ENCODE measurements around the gene GPR68. TPM values are rescaled to one million over a fixed set of nuclear protein-coding genes. Genes with fewer than 3 reads are reported as not detected.

The GPR68 gene
- total and polyA plus RNA-seq, 10 donors, result 0.50 to 5.2 (median 2.5) TPM

DNA sequence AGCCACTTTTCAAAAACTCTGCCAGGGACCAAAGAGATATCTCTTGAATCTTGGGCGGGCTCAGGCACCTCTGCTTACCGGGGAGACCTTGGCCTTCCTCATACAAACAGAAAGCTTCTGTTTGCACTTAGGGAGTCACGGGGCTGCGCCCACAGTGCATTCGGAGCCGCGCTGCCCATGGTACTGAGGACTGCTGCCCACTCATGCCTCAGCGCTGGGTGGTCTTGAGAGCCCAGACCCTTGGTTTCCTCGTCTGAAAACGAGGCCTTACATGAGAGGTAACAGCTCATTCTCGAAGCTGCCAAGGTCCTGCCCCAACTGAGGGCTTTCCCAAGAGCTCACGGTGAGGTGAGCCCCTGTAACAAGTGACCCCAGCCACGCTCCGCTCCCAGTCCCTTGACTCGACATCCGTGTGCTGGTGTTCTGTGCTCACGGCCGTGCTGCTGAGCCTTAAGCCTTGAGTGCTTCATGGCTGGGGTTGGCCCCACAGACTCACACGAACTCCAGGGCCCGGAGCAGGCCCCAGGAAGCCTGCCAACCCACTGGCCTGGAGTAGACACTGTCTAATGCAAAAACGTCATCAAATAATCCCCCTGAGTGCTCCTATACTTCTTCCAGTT is 47.4 kb upstream of the GPR68 start:
- Histone ChIP-seq H3K27ac (no peak overlapping the region), H3K4me3 (no peak overlapping the region), H3K9me3 (no peaks in the 10 kb centered on the region), H3K36me3 (peaks cover 0 to 100% (median 91%) of the 10 kb centered on the region in 6 donors), H3K27me3 (replicated peaks in 1 of 7) (no peaks in the 10 kb centered on the region), H3K4me1 (peaks cover 0 to 2% (median 0%) of the 10 kb centered on the region in 6 donors)
- DNase-seq, result no peak
- intact Hi-C loops (cut with DNase I; ENCODE audit: low total_unique reads), result no loop called here
- TF ChIP-seq POLR2A (IDR thresholded peaks at IDR 0.05) (no peak), POLR2AphosphoS5 (IDR thresholded peaks at IDR 0.05) (no peak)
- TF ChIP-seq, protein P1, sequence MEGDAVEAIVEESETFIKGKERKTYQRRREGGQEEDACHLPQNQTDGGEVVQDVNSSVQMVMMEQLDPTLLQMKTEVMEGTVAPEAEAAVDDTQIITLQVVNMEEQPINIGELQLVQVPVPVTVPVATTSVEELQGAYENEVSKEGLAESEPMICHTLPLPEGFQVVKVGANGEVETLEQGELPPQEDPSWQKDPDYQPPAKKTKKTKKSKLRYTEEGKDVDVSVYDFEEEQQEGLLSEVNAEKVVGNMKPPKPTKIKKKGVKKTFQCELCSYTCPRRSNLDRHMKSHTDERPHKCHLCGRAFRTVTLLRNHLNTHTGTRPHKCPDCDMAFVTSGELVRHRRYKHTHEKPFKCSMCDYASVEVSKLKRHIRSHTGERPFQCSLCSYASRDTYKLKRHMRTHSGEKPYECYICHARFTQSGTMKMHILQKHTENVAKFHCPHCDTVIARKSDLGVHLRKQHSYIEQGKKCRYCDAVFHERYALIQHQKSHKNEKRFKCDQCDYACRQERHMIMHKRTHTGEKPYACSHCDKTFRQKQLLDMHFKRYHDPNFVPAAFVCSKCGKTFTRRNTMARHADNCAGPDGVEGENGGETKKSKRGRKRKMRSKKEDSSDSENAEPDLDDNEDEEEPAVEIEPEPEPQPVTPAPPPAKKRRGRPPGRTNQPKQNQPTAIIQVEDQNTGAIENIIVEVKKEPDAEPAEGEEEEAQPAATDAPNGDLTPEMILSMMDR (IDR thresholded peaks at IDR 0.05 in 8 of 11, conservative IDR thresholded peaks at IDR 0.05 in 3 of 11), result no peak
- WGBS, 5 donors, result 94 to 98% (median 95%) methylated on average over 13 to 21 of the region's 21 CpGs

DNA sequence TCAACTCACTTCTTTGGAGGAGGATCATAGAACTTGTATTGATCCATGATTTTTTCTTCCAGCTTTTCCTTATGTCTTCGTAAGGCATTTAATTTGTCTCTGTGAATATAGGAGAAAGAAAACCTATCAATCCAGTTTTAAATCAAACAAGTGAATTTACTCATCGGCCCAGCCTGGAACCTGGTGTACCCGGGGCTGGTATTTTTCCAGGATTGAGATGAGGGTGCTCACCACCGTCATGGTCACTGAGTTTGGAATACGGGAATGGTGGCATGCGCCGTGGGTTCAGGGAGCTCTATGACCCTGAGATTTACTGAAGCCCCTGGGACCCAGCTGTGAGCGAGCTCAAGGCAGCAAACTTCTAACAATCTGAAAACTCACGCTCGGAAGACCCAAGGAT is 46.5 kb upstream of the GPR68 start:
- Histone ChIP-seq H3K9me3 (no peaks in the 10 kb centered on the region), H3K36me3 (peaks cover 0 to 100% (median 84%) of the 10 kb centered on the region in 6 donors), H3K27ac (no peak overlapping the region), H3K4me1 (peaks cover 0 to 11% (median 0%) of the 10 kb centered on the region in 6 donors), H3K27me3 (replicated peaks in 1 of 7) (no peaks in the 10 kb centered on the region), H3K4me3 (no peak overlapping the region)
- DNase-seq, result no peak
- intact Hi-C loops (cut with DNase I; ENCODE audit: low total_unique reads), result no loop called here
- TF ChIP-seq, protein P1 (IDR thresholded peaks at IDR 0.05 in 8 of 11, conservative IDR thresholded peaks at IDR 0.05 in 3 of 11), result no peak
- no peak for TF ChIP-seq POLR2A (IDR thresholded peaks at IDR 0.05)
- no peak for TF ChIP-seq POLR2AphosphoS5 (IDR thresholded peaks at IDR 0.05)
- WGBS, 5 donors, result 90 to 99% (median 94%) methylated on average over 10 of the region's 10 CpGs

DNA sequence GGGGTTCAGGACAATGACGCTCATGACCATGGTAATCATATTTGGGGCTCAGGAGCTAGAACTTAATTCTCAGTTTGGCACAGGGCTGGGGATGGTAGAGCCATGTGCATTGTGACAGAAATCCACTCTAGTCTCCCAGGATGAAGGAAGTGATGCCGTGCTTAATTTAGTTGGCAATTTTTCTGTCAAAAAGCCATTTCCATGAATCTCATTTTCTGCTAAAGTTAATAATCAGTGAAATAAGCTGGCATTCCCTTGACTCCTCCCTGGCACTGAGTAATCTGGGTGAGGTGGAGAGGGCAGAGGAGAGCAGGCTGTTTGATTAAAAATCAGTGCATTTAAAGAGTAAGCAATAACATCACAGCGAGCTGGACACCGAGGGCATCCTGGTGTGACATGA is 45.0 kb upstream of the GPR68 start:
- Histone ChIP-seq H3K4me1 (peaks cover 0 to 26% (median 5%) of the 10 kb centered on the region in 6 donors), H3K4me3 (no peak overlapping the region), H3K36me3 (peaks cover 0 to 100% (median 81%) of the 10 kb centered on the region in 6 donors), H3K9me3 (no peaks in the 10 kb centered on the region), H3K27ac (no peak overlapping the region), H3K27me3 (replicated peaks in 1 of 7) (no peaks in the 10 kb centered on the region)
- intact Hi-C loops (cut with DNase I; ENCODE audit: low total_unique reads), result loop anchor here (10.0 kb wide), 1 partner anchor 385 kb away; no protein-coding TSS in a partner anchor
- no peak for DNase-seq
- 93 to 98% (median 94%) methylated on average over 3 to 4 of the region's 4 CpGs for WGBS, 5 donors
- no peak for TF ChIP-seq POLR2AphosphoS5 (IDR thresholded peaks at IDR 0.05)
- TF ChIP-seq, protein P1 (IDR thresholded peaks at IDR 0.05 in 8 of 11, conservative IDR thresholded peaks at IDR 0.05 in 3 of 11), result no peak
- no peak for TF ChIP-seq POLR2A (IDR thresholded peaks at IDR 0.05)

DNA sequence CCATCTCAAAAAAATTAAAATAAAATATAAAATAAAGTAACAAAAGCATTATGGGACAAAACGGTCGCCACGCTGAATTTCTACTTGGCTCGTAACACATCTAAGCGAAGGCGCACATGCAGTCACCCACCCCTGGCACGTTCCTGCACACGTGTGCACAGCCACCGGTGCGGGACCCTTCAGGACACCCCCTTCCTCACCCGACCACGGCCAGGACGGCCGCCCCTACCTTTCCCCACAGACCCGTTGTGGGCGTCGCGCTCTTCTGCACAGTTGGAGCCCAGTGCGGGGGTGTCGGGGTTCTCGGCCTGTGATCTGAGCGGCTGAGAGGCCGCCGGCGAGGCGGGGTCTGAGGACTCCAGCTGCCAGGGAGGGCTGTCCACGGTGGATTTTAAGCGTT is 44.4 kb upstream of the GPR68 start:
- Histone ChIP-seq H3K9me3 (no peaks in the 10 kb centered on the region), H3K36me3 (peaks cover 0 to 100% (median 81%) of the 10 kb centered on the region in 6 donors), H3K4me1 (peaks cover 0 to 28% (median 5%) of the 10 kb centered on the region in 6 donors), H3K4me3 (no peak overlapping the region), H3K27me3 (replicated peaks in 1 of 7) (no peaks in the 10 kb centered on the region), H3K27ac (no peak overlapping the region)
- 89 to 94% (median 92%) methylated on average over 27 to 28 of the region's 28 CpGs for WGBS, 5 donors
- TF ChIP-seq POLR2AphosphoS5 (IDR thresholded peaks at IDR 0.05), result peak in 2 of 3 donors; percentile 30 to 63
- TF ChIP-seq, protein P1 (IDR thresholded peaks at IDR 0.05 in 8 of 11, conservative IDR thresholded peaks at IDR 0.05 in 3 of 11), result no peak
- DNase-seq, result peak; percentile 72
- intact Hi-C loops (cut with DNase I; ENCODE audit: low total_unique reads), result loop anchor here (10.0 kb wide), 1 partner anchor 384 kb away; no protein-coding TSS in a partner anchor
